A549 (cell line): ENCODE data around the gene GPR137C.

Experiments
- CTCF ChIP-seq: fragments of >200 bp; sonication (Bioruptor Twin); formaldehyde crosslinking; IDR thresholded peaks from 3 replicates; pipeline ENCODE4 v1.5.1; 2016
- FOSL2 ChIP-seq, 2 experiments: fragments of 450-650 bp in 1 of 2; fragments of >200 bp in 1 of 2; sonication (Bioruptor Twin) in 1 of 2; formaldehyde crosslinking; IDR thresholded peaks; 2 replicates each; pipeline versions ENCODE4 v1.5.0 to v1.6.1; 2016 to 2020; ENCODE audit warnings: mild to moderate bottlenecking in 1 of 2, moderate library complexity in 1 of 2
- HMGXB4 ChIP-seq: fragments of 250-450 bp; sonication (Bioruptor Pico); IDR thresholded peaks from 2 replicates; pipeline ENCODE4 v1.5.0; 2021; ENCODE audit warnings: mild to moderate bottlenecking, moderate library complexity, borderline replicate concordance
- HOXB5 ChIP-seq: fragments of 250-450 bp; sonication (Bioruptor Pico); IDR thresholded peaks from 2 replicates; pipeline ENCODE4 v1.5.0; 2020; ENCODE audit warnings: mild to moderate bottlenecking, moderate library complexity
- JUN ChIP-seq, 2 experiments: fragments of >200 bp; sonication (Bioruptor Twin); formaldehyde crosslinking; IDR thresholded peaks; 2 replicates in 1 of 2; 3 replicates in 1 of 2; pipeline ENCODE4 v1.6.1; 2016 to 2017
- MAX ChIP-seq: IDR thresholded peaks from 2 replicates; pipeline ENCODE4 v1.6.1; 2012
- POLR2A ChIP-seq: IDR thresholded peaks from 2 replicates; pipeline ENCODE4 v1.6.1; 2012; ENCODE audit warnings: mild to moderate bottlenecking, low read length
- RAD21 ChIP-seq, 2 experiments: fragments of >200 bp in 1 of 2; sonication (Bioruptor Twin) in 1 of 2; formaldehyde crosslinking in 1 of 2; IDR thresholded peaks in 1 of 2; conservative IDR thresholded peaks in 1 of 2; 2 replicates in 1 of 2; 3 replicates in 1 of 2; pipeline ENCODE4 v1.6.1; 2012 to 2018; ENCODE audit warnings: inconsistent platforms in 1 of 2
- RFX5 ChIP-seq: fragments of 450-650 bp; IDR thresholded peaks from 2 replicates; pipeline ENCODE4 v1.7.1; 2014; ENCODE audit warnings: antibody characterized with exemption, mild to moderate bottlenecking, moderate library complexity
- TF ChIP-seq, protein P1 (sequence below): fragments of 450-650 bp; IDR thresholded peaks from 2 replicates; pipeline ENCODE4 v1.6.1; 2014; ENCODE audit warnings: antibody characterized with exemption
- TF ChIP-seq, protein P2 (sequence below): fragments of 200-600 bp; sonication (generic); IDR thresholded peaks from 2 replicates; pipeline ENCODE4 v1.6.1; 2016; ENCODE audit warnings: antibody characterized with exemption, mild to moderate bottlenecking, moderate library complexity
- TF ChIP-seq, protein P3 (sequence below): fragments of 250-450 bp; sonication (Bioruptor Pico); IDR thresholded peaks from 2 replicates; pipeline ENCODE4 v1.5.0; 2020; ENCODE audit warnings: low read depth, mild to moderate bottlenecking, moderate library complexity

GRCh38 chr14:52513249-52513648, 39.4 kb upstream of the GPR137C start:
- TF ChIP-seq HMGXB4 (CRISPR knock-in tag), result no peak
- no peak for TF ChIP-seq CTCF
- TF ChIP-seq, protein P1, sequence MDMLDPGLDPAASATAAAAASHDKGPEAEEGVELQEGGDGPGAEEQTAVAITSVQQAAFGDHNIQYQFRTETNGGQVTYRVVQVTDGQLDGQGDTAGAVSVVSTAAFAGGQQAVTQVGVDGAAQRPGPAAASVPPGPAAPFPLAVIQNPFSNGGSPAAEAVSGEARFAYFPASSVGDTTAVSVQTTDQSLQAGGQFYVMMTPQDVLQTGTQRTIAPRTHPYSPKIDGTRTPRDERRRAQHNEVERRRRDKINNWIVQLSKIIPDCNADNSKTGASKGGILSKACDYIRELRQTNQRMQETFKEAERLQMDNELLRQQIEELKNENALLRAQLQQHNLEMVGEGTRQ, result no peak
- TF ChIP-seq JUN (IDR thresholded peaks at IDR 0.05), result no peak
- TF ChIP-seq FOSL2 (IDR thresholded peaks at IDR 0.05), result no peak
- peak; percentile 53; the same call in 1 of the 2 replicates for TF ChIP-seq FOSL2 (CRISPR knock-in tag; IDR thresholded peaks at IDR 0.05)
- no peak for TF ChIP-seq RAD21 (conservative IDR thresholded peaks at IDR 0.05 in 1 of 2, IDR thresholded peaks at IDR 0.05 in 1 of 2)
- TF ChIP-seq POLR2A, result no peak
- no peak for TF ChIP-seq MAX
- TF ChIP-seq, protein P2, sequence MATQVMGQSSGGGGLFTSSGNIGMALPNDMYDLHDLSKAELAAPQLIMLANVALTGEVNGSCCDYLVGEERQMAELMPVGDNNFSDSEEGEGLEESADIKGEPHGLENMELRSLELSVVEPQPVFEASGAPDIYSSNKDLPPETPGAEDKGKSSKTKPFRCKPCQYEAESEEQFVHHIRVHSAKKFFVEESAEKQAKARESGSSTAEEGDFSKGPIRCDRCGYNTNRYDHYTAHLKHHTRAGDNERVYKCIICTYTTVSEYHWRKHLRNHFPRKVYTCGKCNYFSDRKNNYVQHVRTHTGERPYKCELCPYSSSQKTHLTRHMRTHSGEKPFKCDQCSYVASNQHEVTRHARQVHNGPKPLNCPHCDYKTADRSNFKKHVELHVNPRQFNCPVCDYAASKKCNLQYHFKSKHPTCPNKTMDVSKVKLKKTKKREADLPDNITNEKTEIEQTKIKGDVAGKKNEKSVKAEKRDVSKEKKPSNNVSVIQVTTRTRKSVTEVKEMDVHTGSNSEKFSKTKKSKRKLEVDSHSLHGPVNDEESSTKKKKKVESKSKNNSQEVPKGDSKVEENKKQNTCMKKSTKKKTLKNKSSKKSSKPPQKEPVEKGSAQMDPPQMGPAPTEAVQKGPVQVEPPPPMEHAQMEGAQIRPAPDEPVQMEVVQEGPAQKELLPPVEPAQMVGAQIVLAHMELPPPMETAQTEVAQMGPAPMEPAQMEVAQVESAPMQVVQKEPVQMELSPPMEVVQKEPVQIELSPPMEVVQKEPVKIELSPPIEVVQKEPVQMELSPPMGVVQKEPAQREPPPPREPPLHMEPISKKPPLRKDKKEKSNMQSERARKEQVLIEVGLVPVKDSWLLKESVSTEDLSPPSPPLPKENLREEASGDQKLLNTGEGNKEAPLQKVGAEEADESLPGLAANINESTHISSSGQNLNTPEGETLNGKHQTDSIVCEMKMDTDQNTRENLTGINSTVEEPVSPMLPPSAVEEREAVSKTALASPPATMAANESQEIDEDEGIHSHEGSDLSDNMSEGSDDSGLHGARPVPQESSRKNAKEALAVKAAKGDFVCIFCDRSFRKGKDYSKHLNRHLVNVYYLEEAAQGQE, result no peak
- no peak for TF ChIP-seq HOXB5
- TF ChIP-seq RFX5, result no peak
- TF ChIP-seq, protein P3, sequence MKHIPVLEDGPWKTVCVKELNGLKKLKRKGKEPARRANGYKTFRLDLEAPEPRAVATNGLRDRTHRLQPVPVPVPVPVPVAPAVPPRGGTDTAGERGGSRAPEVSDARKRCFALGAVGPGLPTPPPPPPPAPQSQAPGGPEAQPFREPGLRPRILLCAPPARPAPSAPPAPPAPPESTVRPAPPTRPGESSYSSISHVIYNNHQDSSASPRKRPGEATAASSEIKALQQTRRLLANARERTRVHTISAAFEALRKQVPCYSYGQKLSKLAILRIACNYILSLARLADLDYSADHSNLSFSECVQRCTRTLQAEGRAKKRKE (CRISPR knock-in tag), result no peak
